ENCODE data around the gene GCC1.

DNA sequence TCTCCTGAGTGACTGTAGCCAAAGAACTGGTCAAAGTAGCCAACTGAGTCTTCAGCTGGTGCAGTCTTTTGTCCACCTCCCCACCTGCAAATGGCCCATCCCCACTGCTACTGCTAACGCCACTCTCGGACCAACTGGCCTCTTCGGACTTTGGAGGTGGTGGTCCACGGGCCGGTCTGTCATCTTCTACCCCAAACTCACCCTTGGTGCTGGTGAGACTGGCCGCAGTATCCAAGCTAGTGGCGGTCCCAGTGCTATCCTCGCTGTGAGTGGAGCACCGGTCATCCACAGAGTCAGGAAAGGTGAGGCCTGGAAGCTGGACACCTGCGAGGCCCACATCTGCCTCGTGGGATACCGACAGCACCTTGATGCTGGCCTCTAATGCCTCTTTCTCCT is 750 bp downstream of the GCC1 start:
- TF ChIP-seq, protein P1, sequence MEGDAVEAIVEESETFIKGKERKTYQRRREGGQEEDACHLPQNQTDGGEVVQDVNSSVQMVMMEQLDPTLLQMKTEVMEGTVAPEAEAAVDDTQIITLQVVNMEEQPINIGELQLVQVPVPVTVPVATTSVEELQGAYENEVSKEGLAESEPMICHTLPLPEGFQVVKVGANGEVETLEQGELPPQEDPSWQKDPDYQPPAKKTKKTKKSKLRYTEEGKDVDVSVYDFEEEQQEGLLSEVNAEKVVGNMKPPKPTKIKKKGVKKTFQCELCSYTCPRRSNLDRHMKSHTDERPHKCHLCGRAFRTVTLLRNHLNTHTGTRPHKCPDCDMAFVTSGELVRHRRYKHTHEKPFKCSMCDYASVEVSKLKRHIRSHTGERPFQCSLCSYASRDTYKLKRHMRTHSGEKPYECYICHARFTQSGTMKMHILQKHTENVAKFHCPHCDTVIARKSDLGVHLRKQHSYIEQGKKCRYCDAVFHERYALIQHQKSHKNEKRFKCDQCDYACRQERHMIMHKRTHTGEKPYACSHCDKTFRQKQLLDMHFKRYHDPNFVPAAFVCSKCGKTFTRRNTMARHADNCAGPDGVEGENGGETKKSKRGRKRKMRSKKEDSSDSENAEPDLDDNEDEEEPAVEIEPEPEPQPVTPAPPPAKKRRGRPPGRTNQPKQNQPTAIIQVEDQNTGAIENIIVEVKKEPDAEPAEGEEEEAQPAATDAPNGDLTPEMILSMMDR (conservative IDR thresholded peaks at IDR 0.05) = no peak
- no peak for TF ChIP-seq EZH2 (IDR thresholded peaks at IDR 0.05; ENCODE audit: low read depth)

All from PC-9 (cell line).